ENCODE results near the gene CXorf58.
"Not testable (repeated sequence)": the region's sequence is repeated elsewhere in the genome, so short reads cannot be mapped to it uniquely, and the experiment has no call there.

DNA sequence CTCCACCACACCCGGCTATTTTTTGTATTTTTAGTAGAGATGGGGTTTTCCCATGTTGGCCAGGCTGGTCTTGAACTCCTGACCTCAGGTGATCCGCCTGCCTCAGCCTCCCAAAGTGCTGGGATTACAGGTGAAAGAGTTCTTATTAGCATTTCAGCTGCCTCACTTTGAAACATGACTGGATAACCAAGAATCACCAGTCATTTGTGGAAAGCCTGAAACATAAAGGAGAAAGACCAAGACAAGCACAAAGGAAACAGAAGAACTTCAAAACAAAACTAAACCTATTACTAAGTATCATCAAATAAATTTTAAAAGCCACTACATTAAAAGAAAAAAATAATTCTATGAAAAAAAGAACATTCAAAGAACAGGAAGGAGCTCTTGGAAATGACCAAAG lies 45.9 kb upstream of the CXorf58 start:
- TF ChIP-seq, protein P1, sequence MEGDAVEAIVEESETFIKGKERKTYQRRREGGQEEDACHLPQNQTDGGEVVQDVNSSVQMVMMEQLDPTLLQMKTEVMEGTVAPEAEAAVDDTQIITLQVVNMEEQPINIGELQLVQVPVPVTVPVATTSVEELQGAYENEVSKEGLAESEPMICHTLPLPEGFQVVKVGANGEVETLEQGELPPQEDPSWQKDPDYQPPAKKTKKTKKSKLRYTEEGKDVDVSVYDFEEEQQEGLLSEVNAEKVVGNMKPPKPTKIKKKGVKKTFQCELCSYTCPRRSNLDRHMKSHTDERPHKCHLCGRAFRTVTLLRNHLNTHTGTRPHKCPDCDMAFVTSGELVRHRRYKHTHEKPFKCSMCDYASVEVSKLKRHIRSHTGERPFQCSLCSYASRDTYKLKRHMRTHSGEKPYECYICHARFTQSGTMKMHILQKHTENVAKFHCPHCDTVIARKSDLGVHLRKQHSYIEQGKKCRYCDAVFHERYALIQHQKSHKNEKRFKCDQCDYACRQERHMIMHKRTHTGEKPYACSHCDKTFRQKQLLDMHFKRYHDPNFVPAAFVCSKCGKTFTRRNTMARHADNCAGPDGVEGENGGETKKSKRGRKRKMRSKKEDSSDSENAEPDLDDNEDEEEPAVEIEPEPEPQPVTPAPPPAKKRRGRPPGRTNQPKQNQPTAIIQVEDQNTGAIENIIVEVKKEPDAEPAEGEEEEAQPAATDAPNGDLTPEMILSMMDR (conservative IDR thresholded peaks at IDR 0.05) = not testable (repeated sequence)
- not testable (repeated sequence) for TF ChIP-seq ZFX (IDR thresholded peaks at IDR 0.05)
